Ishikawa (cell line): ENCODE measurements around the gene SH3BP4.

Experiments
- EP300 ChIP-seq: IDR thresholded peaks from 2 replicates; pipeline ENCODE4 v1.6.1; 2012; ENCODE audit warnings: borderline replicate concordance
- FOXM1 ChIP-seq: IDR thresholded peaks from 2 replicates; pipeline ENCODE4 v1.6.1; 2012; ENCODE audit warnings: low read depth, borderline replicate concordance
- MAX ChIP-seq: IDR thresholded peaks from 2 replicates; pipeline ENCODE4 v1.6.1; 2012
- NFIC ChIP-seq: IDR thresholded peaks from 2 replicates; pipeline ENCODE4 v1.6.1; 2012
- RAD21 ChIP-seq: IDR thresholded peaks from 2 replicates; pipeline ENCODE4 v1.6.1; 2012; ENCODE audit warnings: low read depth
- REST ChIP-seq: IDR thresholded peaks from 2 replicates; pipeline ENCODE4 v1.6.1; 2012; ENCODE audit warnings: low read depth, mild to moderate bottlenecking
- TAF1 ChIP-seq: IDR thresholded peaks from 2 replicates; pipeline ENCODE4 v1.6.1; 2012; ENCODE audit warnings: low read depth, mild to moderate bottlenecking
- TEAD4 ChIP-seq: IDR thresholded peaks from 2 replicates; pipeline ENCODE4 v1.6.1; 2012
- YY1 ChIP-seq: IDR thresholded peaks from 2 replicates; pipeline ENCODE4 v1.6.1; 2012; ENCODE audit warnings: low read depth
- ZBTB7A ChIP-seq: IDR thresholded peaks from 2 replicates; pipeline ENCODE4 v1.6.1; 2012; ENCODE audit warnings: low read depth

GRCh38 chr2:234939996-234940395 lies 11.8 kb upstream of the SH3BP4 start:
- TF ChIP-seq MAX = no peak
- TF ChIP-seq FOXM1 = no peak
- no peak for TF ChIP-seq TEAD4
- TF ChIP-seq RAD21 = no peak
- no peak for TF ChIP-seq EP300
- TF ChIP-seq REST = no peak
- TF ChIP-seq NFIC = no peak
- no peak for TF ChIP-seq ZBTB7A
- no peak for TF ChIP-seq YY1
- no peak for TF ChIP-seq TAF1
